ENCODE results near the gene MTARC1.

MTARC1 gene

GRCh38 chr1:220800262-220800661, 13.5 kb downstream of the MTARC1 start:
- no peak for TF ChIP-seq CTCF (IDR thresholded peaks at IDR 0.05; ENCODE audit: insufficient read depth, missing control alignments)
- no peak for DNase-seq (ENCODE audit: insufficient read length, low spot score)
- FAIRE-seq, result no peak

- peak; percentile 83 for FAIRE-seq
- DNase-seq (ENCODE audit: insufficient read length, low spot score), result no peak
- TF ChIP-seq CTCF (IDR thresholded peaks at IDR 0.05; ENCODE audit: insufficient read depth, missing control alignments), result peak; percentile 79
Measured at GRCh38 chr1:220803401-220804201, 16.9 kb downstream of the MTARC1 start.

- DNase-seq (ENCODE audit: insufficient read length, low spot score), result no peak
- TF ChIP-seq CTCF (IDR thresholded peaks at IDR 0.05; ENCODE audit: insufficient read depth, missing control alignments), result no peak
- no peak for FAIRE-seq
Measured at GRCh38 chr1:220804202-220804586, 17.5 kb downstream of the MTARC1 start.

- no peak for FAIRE-seq
- TF ChIP-seq CTCF (IDR thresholded peaks at IDR 0.05; ENCODE audit: insufficient read depth, missing control alignments), result no peak
- no peak for DNase-seq (ENCODE audit: insufficient read length, low spot score)
Measured at GRCh38 chr1:220806408-220806807, 19.7 kb downstream of the MTARC1 start.

- FAIRE-seq (no peak), DNase-seq (ENCODE audit: insufficient read length, low spot score) (no peak)
- no peak for TF ChIP-seq CTCF (IDR thresholded peaks at IDR 0.05; ENCODE audit: insufficient read depth, missing control alignments)
Measured at GRCh38 chr1:220807726-220808125, 21.0 kb downstream of the MTARC1 start.

GRCh38 chr1:220808345-220809186, 21.9 kb downstream of the MTARC1 start:
- FAIRE-seq (peak; percentile 21), DNase-seq (ENCODE audit: insufficient read length, low spot score) (no peak)
- TF ChIP-seq CTCF (IDR thresholded peaks at IDR 0.05; ENCODE audit: insufficient read depth, missing control alignments), result no peak

- DNase-seq (ENCODE audit: insufficient read length, low spot score) (no peak), FAIRE-seq (peak; percentile 21)
- TF ChIP-seq CTCF (IDR thresholded peaks at IDR 0.05; ENCODE audit: insufficient read depth, missing control alignments), result no peak
Measured at GRCh38 chr1:220809187-220809550, 22.5 kb downstream of the MTARC1 start.

Measured in D721Med (cell line).